Activated T-cell treated with anti-CD3 and anti-CD28 coated beads for 1 hour (primary cell): ENCODE results near the gene HEPHL1.
"Not testable (repeated sequence)": the region's sequence is repeated elsewhere in the genome, so short reads cannot be mapped to it uniquely, and the experiment has no call there.

Experiments
- DNase-seq: peaks from one replicate; pipeline ENCODE4 v3.0.0-alpha.2; 2020; ENCODE audit warnings: low read depth

HEPHL1 gene

DNA sequence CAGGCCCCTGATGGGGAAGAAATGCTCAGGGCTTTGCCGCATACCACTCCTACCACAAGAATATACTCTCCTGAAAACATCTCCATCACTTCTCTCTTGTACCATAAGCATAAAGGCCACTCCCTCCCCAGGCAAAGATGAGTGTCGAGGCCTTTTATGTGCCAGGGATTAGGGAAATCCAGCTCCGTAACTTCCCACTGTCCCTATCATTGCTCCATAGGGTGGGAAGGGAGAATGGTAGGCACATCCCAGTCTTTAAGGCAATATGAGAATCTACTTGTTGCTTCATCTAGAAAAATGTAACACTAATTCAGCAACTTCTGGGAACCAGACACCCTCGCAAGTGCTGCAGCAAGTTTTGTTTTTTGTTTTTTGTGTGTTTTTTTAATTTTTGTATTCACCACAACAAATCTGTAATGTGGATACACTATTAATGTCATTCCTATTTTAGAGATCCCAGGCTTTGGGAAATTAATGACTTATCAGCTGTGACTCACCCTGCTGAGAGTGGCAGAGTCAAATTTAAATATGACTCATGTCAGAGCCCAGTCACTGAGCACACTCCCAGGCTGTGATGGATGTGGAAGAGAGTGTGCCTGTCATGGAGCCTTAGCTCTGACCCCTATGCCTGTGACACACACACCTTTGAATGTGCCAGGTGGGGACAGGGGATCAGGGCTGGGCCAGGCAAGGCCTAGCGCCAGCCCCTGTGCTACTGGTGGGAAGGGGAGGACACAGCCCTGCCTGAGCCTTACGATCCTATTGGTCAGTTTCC is 130.9 kb downstream of the HEPHL1 start:
- DNase-seq = no peak

DNA sequence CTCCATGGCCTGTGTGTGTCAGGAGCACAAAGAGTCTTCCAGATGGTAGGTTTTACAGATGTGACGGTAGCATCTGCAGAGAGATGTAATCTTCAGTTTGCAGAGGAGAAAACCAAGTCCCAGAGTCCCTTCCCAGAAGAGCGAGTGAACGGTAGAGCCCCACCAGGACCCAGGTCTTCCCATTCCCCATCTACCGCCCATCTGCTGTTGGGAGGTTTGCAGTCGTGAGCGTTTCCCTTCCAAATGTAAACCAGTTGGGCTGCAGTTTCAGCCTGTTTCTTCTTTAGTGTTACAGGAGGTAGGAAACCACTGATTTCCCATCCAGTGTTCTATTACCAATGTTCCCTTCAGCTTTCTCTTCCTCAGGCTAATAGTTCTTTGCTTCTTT is 131.5 kb downstream of the HEPHL1 start:
- no peak for DNase-seq

GRCh38 chr11:94153320-94153719 is 132.2 kb downstream of the HEPHL1 start:
- DNase-seq = no peak

DNA sequence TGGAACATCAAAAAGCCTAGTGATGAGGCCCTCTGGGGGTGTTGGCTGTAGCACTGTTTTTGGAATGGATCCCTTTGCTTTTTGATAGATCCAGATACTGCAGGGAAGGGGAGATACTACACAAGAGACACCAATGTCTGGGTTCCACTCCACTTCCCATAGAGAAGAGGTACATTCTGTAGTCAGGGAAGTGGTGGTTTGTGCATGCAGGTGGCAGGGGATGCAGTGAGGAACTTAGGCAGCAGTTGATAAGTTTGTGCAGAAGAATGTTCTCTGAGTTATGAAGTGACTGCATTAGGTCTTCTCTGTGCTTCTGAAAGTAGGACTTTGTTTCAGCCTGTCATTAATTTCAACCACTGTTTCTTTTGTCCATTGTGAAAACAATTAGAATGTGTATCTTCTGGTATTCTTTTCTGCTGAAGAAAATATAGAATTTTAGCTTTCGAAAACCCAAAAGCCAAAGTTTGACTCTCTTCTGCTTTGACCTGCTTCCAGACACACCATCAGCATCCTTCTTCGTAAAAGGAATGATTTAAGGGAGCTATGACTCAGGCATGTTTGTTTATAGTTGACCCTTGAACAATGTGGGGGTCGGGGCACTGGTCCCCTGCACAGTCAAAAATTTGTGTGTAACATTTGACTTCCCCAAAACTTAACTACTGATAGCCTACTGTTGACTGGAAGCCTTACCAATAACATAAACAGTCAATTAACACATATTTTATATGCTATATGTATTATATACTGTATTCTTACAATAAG is 133.1 kb downstream of the HEPHL1 start:
- DNase-seq = no peak

- DNase-seq = not testable (repeated sequence)
Observed at GRCh38 chr11:94157339-94157738, 136.2 kb downstream of the HEPHL1 start.
